ENCODE data around the gene FYB1. TPM values are rescaled to one million over a fixed set of nuclear protein-coding genes. Genes with fewer than 3 reads are reported as not detected.

Gene FYB1
- total and polyA plus RNA-seq, 2 experiments from 2014 or later, result not detected

GRCh38 chr5:39176759-39177630 lies 42.4 kb downstream of the FYB1 start:
- Histone ChIP-seq H3K4me3 (no peak overlapping the region), H2AFZ (peak overlapping the region; percentile 49; the same call in 1 of the 2 replicates), H4K20me1 (replicated peaks; ENCODE audit: insufficient read depth) (no peaks in the 10 kb centered on the region), H3K79me2 (replicated peaks; ENCODE audit: insufficient read depth) (no peaks in the 10 kb centered on the region), H3K36me3 (ENCODE audit: insufficient read depth) (no peaks in the 10 kb centered on the region), H3K27me3 (ENCODE audit: insufficient read depth) (no peaks in the 10 kb centered on the region), H3K9me2 (ENCODE audit: insufficient read depth) (no peaks in the 10 kb centered on the region), H3K4me1 (ENCODE audit: insufficient read depth) (no peaks in the 10 kb centered on the region), H3K27ac (ENCODE audit: low read depth) (no peak overlapping the region), H3F3A (replicated peaks; ENCODE audit: low read depth) (no peaks in the 10 kb centered on the region), H3K4me2 (no peak overlapping the region)
- ATAC-seq (no peak), DNase-seq (ENCODE audit: low spot score) (no peak)
- Mint-ChIP-seq H3K9me3 (no peaks in the 10 kb centered on the region), H3K4me1 (peaks cover 7% of the 10 kb centered on the region; the same call in 2 of the 3 replicates), H3K36me3 (ENCODE audit: low read depth) (no peaks in the 10 kb centered on the region), H3K4me3 (no peak overlapping the region), H3K27me3 (ENCODE audit: insufficient read depth, low read depth, poor library complexity) (no peaks in the 10 kb centered on the region), H3K27ac (no peak overlapping the region)
- no peak for TF ChIP-seq ZNF114 (CRISPR knock-in tag; IDR thresholded peaks at IDR 0.05)
- no peak for TF ChIP-seq CTCF (conservative IDR thresholded peaks at IDR 0.05; ENCODE audit: low read depth in 2 of 2)
- TF ChIP-seq, protein P1, sequence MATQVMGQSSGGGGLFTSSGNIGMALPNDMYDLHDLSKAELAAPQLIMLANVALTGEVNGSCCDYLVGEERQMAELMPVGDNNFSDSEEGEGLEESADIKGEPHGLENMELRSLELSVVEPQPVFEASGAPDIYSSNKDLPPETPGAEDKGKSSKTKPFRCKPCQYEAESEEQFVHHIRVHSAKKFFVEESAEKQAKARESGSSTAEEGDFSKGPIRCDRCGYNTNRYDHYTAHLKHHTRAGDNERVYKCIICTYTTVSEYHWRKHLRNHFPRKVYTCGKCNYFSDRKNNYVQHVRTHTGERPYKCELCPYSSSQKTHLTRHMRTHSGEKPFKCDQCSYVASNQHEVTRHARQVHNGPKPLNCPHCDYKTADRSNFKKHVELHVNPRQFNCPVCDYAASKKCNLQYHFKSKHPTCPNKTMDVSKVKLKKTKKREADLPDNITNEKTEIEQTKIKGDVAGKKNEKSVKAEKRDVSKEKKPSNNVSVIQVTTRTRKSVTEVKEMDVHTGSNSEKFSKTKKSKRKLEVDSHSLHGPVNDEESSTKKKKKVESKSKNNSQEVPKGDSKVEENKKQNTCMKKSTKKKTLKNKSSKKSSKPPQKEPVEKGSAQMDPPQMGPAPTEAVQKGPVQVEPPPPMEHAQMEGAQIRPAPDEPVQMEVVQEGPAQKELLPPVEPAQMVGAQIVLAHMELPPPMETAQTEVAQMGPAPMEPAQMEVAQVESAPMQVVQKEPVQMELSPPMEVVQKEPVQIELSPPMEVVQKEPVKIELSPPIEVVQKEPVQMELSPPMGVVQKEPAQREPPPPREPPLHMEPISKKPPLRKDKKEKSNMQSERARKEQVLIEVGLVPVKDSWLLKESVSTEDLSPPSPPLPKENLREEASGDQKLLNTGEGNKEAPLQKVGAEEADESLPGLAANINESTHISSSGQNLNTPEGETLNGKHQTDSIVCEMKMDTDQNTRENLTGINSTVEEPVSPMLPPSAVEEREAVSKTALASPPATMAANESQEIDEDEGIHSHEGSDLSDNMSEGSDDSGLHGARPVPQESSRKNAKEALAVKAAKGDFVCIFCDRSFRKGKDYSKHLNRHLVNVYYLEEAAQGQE (IDR thresholded peaks at IDR 0.05; ENCODE audit: unreplicated experiment), result no peak

- no peak overlapping the region for H3K4me3 Mint-ChIP-seq
- Histone ChIP-seq H4K20me1 (replicated peaks; ENCODE audit: insufficient read depth) (no peaks in the 10 kb centered on the region), H3K4me1 (ENCODE audit: insufficient read depth) (no peaks in the 10 kb centered on the region), H3K4me2 (no peak overlapping the region), H3K79me2 (replicated peaks; ENCODE audit: insufficient read depth) (no peaks in the 10 kb centered on the region), H3K4me3 (no peak overlapping the region), H3K27ac (ENCODE audit: low read depth) (no peak overlapping the region), H3K27me3 (ENCODE audit: insufficient read depth) (no peaks in the 10 kb centered on the region), H3K9me2 (ENCODE audit: insufficient read depth) (no peaks in the 10 kb centered on the region), H2AFZ (0 out of 2 replicates have a peak overlapping the region, but pooled peaks have one; percentile 19), H3K36me3 (ENCODE audit: insufficient read depth) (no peaks in the 10 kb centered on the region), H3F3A (replicated peaks; ENCODE audit: low read depth) (no peaks in the 10 kb centered on the region)
- no peaks in the 10 kb centered on the region for H3K27me3 Mint-ChIP-seq (ENCODE audit: insufficient read depth, low read depth, poor library complexity)
- H3K27ac Mint-ChIP-seq, result no peak overlapping the region
- DNase-seq (ENCODE audit: low spot score), result peak; percentile 43
- peaks cover 7% of the 10 kb centered on the region; the same call in 2 of the 3 replicates for H3K4me1 Mint-ChIP-seq
- no peaks in the 10 kb centered on the region for H3K36me3 Mint-ChIP-seq (ENCODE audit: low read depth)
- no peaks in the 10 kb centered on the region for H3K9me3 Mint-ChIP-seq
- ATAC-seq, result peak; percentile 52
- no peak for TF ChIP-seq NANOG (IDR thresholded peaks at IDR 0.05; ENCODE audit: borderline replicate concordance)
- TF ChIP-seq ZNF331 (CRISPR knock-in tag; IDR thresholded peaks at IDR 0.05; ENCODE audit: low read depth), result no peak
- no peak for TF ChIP-seq ETS1 (IDR thresholded peaks at IDR 0.05)
- TF ChIP-seq EZH2phosphoT487 (IDR thresholded peaks at IDR 0.05; ENCODE audit: unreplicated experiment), result no peak
- TF ChIP-seq CREB1 (CRISPR knock-in tag; IDR thresholded peaks at IDR 0.05; ENCODE audit: low read depth), result no peak
- TF ChIP-seq POLR2AphosphoS5 (IDR thresholded peaks at IDR 0.05; ENCODE audit: low read depth), result no peak
- no peak for TF ChIP-seq CTCF (conservative IDR thresholded peaks at IDR 0.05; ENCODE audit: low read depth in 2 of 2)
- TF ChIP-seq, protein P1 (IDR thresholded peaks at IDR 0.05; ENCODE audit: unreplicated experiment), result no peak
Observed at GRCh38 chr5:39175273-39175955, 43.9 kb downstream of the FYB1 start.

All from GM23338 (cell line).